Upper lobe of left lung (tissue), 6 donors: ENCODE data around the gene CTNNA1. TPM values are rescaled to one million over a fixed set of nuclear protein-coding genes. Genes with fewer than 3 reads are reported as not detected.
A peak's percentile ranks its signal among the peaks of the same experiment; 100 is the strongest.
"Not testable (repeated sequence)": the region's sequence is repeated elsewhere in the genome, so short reads cannot be mapped to it uniquely, and the experiment has no call there.

Source experiments
- ATAC-seq, 2 donors: fragments of 200-7000 bp; cut with Tn5 transposase; one replicate each; pipeline ENCODE4 v1.9.1; 2022; ENCODE audit warnings: mild to moderate bottlenecking in 2 of 2, moderate library complexity in 2 of 2; ENCODE audit not compliant: low FRiP score in 2 of 2
- DNase-seq, 2 donors: peaks; one replicate each; pipeline ENCODE4 v3.0.0-alpha.2; 2019 to 2020
- H3K27ac ChIP-seq, 4 donors: fragments of 200-600 bp; sonication (generic); one replicate each; pipeline ENCODE4 v1.5.1; 2016 to 2019
- H3K27me3 ChIP-seq, 4 donors: fragments of 200-600 bp; sonication (generic); one replicate each; pipeline ENCODE4 v1.5.1; 2017 to 2019
- H3K36me3 ChIP-seq, 4 donors: fragments of 200-600 bp; sonication (generic); one replicate each; pipeline ENCODE4 v1.5.1; 2016 to 2019
- H3K4me1 ChIP-seq, 4 donors: fragments of 200-600 bp; sonication (generic); one replicate each; pipeline ENCODE4 v1.5.1; 2018 to 2019
- H3K4me3 ChIP-seq, 4 donors: fragments of 200-600 bp; sonication (generic); one replicate each; pipeline ENCODE4 v1.5.1; 2017 to 2019; ENCODE audit warnings: mild to moderate bottlenecking in 2 of 4, moderate library complexity in 1 of 4
- H3K9me3 ChIP-seq, 4 donors: fragments of 200-600 bp; sonication (generic); one replicate each; pipeline ENCODE4 v1.5.1; 2018 to 2019
- EP300 ChIP-seq, 4 donors: sonication (generic); formaldehyde crosslinking; IDR thresholded peaks; one replicate each; pipeline ENCODE4 v1.5.1; 2017; ENCODE audit warnings: antibody characterized with exemption in 4 of 4, control low read depth in 2 of 4
- POLR2A ChIP-seq, 4 donors: fragments of 450-650 bp; IDR thresholded peaks; one replicate each; pipeline ENCODE4 v1.5.1; 2016 to 2017; ENCODE audit warnings: antibody characterized with exemption in 4 of 4, mild to moderate bottlenecking in 2 of 4
- POLR2AphosphoS5 ChIP-seq, 2 donors: sonication (generic); formaldehyde crosslinking; IDR thresholded peaks; one replicate each; pipeline ENCODE4 v1.5.1; 2017; ENCODE audit warnings: antibody characterized with exemption in 2 of 2
- WGBS, 2 donors: methylation state at CpG; one replicate each; pipeline ENCODE4 v1.1.5; 2017 to 2018; 5-methylcytosine and 5-hydroxymethylcytosine counted together
- total RNA-seq, 6 donors: library from RNA; depleted of rRNA in 4 of 6; stranded (reverse); fragments of >200 nt in 4 of 6; gene quantifications; one replicate each; pipeline versions ENCODE4 v1.1.0 to v1.2.1, GENCODE V29; 2016 to 2021
- TF ChIP-seq, protein P1 (sequence below), 6 experiments: fragments of 450-650 bp in 4 of 6; fragments of 200-600 bp in 2 of 6; sonication (generic) in 2 of 6; IDR thresholded peaks; one replicate each; pipeline ENCODE4 v1.5.1; 2016 to 2019; ENCODE audit warnings: antibody characterized with exemption in 6 of 6
- donor health status: DM: no; HTN: no; CAD: no; lungs with moderate emphysema.
- donor health status: DM: no; HTN: yes; CAD: no; lungs with severe emphysema.

Gene CTNNA1
- total RNA-seq, 6 donors from 2014 or later, result 352 to 505 (median 415) TPM

DNA sequence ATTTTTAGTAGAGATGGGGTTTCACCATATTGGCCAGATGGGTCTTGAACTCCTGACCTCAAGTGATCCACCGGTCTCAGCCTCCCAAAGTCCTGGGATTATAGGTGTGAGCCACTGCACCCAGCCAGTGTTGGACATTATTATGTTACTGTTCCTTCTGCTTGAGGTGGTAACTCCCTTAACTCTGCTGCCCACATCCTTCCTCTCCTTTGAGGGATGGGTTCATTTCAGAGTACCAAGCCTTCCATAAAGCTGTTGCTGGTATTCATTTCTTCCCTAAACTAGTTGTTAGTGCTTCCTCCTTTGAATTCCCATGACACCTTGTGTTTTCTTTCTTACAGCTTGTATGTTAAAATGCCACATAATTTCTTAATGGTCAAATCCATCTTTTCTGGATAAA is 54.0 kb downstream of the CTNNA1 start:
- TF ChIP-seq POLR2AphosphoS5 (IDR thresholded peaks at IDR 0.05) (no peak), EP300 (IDR thresholded peaks at IDR 0.05) (no peak), POLR2A (IDR thresholded peaks at IDR 0.05) (no peak)
- TF ChIP-seq, protein P1, sequence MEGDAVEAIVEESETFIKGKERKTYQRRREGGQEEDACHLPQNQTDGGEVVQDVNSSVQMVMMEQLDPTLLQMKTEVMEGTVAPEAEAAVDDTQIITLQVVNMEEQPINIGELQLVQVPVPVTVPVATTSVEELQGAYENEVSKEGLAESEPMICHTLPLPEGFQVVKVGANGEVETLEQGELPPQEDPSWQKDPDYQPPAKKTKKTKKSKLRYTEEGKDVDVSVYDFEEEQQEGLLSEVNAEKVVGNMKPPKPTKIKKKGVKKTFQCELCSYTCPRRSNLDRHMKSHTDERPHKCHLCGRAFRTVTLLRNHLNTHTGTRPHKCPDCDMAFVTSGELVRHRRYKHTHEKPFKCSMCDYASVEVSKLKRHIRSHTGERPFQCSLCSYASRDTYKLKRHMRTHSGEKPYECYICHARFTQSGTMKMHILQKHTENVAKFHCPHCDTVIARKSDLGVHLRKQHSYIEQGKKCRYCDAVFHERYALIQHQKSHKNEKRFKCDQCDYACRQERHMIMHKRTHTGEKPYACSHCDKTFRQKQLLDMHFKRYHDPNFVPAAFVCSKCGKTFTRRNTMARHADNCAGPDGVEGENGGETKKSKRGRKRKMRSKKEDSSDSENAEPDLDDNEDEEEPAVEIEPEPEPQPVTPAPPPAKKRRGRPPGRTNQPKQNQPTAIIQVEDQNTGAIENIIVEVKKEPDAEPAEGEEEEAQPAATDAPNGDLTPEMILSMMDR (IDR thresholded peaks at IDR 0.05), result no peak
- 50 to 89% methylated on average over 1 of the region's 1 CpG for whole genome bisulfite sequencing, 2 donors
- ATAC-seq, result no peak

DNA sequence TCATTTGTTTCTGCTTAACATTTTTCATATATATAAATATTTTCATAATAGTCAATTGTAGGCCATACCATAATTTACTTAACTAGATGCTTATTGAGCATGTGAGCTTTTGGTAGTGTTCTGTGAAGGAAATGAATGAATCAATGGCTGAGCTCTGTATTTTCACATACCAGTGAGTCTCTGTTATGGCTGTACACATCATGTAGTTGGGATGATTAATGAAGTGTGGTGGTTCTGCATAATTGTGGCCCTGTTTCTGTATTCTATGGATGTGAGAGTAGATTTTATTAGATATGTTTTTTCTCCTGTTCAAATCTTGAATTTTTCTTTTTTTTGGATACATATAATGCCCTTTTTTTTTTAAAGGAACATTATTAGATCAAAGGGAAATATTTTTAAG is 56.2 kb downstream of the CTNNA1 start:
- Histone ChIP-seq H3K27ac (no peak overlapping the region), H3K27me3 (no peaks in the 10 kb centered on the region), H3K4me1 (peaks cover 2 to 7% (median 4%) of the 10 kb centered on the region in 4 donors), H3K36me3 (peaks cover 6 to 35% (median 13%) of the 10 kb centered on the region in 4 donors), H3K4me3 (no peak overlapping the region), H3K9me3 (no peaks in the 10 kb centered on the region)
- no peak for TF ChIP-seq POLR2A (IDR thresholded peaks at IDR 0.05)
- DNase-seq (no peak), ATAC-seq (no peak)

More for the DNA sequence above, 54.0 kb downstream of the CTNNA1 start:
- Histone ChIP-seq H3K36me3 (peaks cover 0 to 16% (median 0%) of the 10 kb centered on the region in 4 donors), H3K27ac (no peak overlapping the region), H3K4me3 (no peak overlapping the region), H3K4me1 (peaks cover 2 to 10% (median 4%) of the 10 kb centered on the region in 4 donors), H3K9me3 (no peaks in the 10 kb centered on the region), H3K27me3 (no peaks in the 10 kb centered on the region)
- no peak for DNase-seq

DNA sequence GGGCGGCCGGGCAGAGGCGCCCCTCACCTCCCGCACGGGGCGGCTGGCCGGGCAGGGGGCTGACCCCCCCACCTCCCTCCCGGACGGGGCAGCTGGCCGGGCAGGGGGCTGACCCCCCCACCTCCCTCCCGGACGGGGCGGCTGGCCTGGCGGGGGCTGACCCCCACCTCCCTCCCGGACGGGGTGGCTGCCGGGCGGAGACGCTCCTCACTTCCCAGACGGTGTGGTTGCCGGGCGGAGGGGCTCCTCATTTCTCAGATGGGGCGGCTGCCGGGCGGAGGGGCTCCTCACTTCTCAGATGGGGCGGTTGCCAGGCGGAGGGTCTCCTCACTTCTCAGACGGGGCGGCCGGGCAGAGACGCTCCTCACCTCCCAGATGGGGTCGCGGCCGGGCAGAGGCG is 57.6 kb downstream of the CTNNA1 start:
- ATAC-seq, H3K4me3 ChIP-seq, H3K4me1 ChIP-seq, H3K27ac ChIP-seq, H3K27me3 ChIP-seq, H3K9me3 ChIP-seq: not testable (repeated sequence)
- H3K36me3 ChIP-seq, result peaks cover 6 to 46% (median 17%) of the 10 kb centered on the region in 4 donors
- 93 to 97% methylated on average over 2 to 19 of the region's 35 CpGs for WGBS, 2 donors
- peak in 1 of 2 donors; percentile 54 for DNase-seq

DNA sequence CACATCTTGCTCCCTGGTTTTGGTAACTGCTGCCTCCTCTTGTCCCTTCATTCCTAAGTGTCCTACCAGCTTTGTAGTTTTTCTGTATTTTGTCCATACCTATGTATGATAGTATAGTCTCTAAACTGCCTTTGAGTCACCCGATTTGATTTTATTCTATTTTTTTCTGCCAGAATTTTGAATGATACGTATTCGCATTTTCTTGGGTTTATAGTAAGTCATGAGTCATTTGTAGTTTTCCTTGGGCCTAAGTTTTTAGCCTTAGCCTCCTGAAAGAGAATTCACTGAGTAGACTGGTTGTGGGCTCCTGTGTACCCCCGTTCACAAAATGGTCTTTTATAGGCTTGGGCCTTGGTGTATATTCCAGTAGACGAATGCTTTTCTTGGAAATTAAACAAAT is 62.3 kb downstream of the CTNNA1 start:
- peaks cover 0 to 16% (median 3%) of the 10 kb centered on the region in 4 donors for H3K4me1 ChIP-seq
- 92 to 96% methylated on average over 5 of the region's 5 CpGs for WGBS, 2 donors
- no peak overlapping the region for H3K4me3 ChIP-seq
- H3K9me3 ChIP-seq, result no peaks in the 10 kb centered on the region
- TF ChIP-seq POLR2AphosphoS5 (IDR thresholded peaks at IDR 0.05) (no peak), POLR2A (IDR thresholded peaks at IDR 0.05) (no peak), EP300 (IDR thresholded peaks at IDR 0.05) (no peak)
- TF ChIP-seq, protein P1 (IDR thresholded peaks at IDR 0.05), result no peak
- ATAC-seq, result no peak
- peaks cover 6 to 49% (median 18%) of the 10 kb centered on the region in 4 donors for H3K36me3 ChIP-seq
- DNase-seq, result no peak
- no peak overlapping the region for H3K27ac ChIP-seq
- H3K27me3 ChIP-seq, result no peaks in the 10 kb centered on the region

DNA sequence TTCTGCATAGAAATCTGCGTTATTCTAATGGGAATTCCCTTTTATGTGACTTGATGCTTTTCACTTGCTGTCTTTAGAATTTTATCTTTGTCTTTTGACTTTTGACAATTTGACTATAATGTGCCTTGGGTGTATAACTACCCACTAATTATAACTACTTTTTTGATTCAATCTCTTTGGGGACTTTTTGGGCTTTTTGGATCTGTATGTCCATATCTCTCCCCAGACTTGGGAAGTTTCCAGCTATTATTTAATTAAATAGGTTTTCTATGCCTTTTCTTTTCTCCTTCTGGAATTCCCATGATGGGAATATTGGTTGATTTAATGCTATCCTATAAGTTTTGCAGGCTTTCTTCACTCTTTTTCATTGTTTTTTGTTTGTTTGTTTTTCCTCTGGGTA is 64.0 kb downstream of the CTNNA1 start:
- Histone ChIP-seq H3K27me3 (no peaks in the 10 kb centered on the region), H3K4me3 (no peak overlapping the region), H3K27ac (no peak overlapping the region), H3K36me3 (peaks cover 6 to 40% (median 18%) of the 10 kb centered on the region in 4 donors), H3K4me1 (peaks cover 0 to 16% (median 3%) of the 10 kb centered on the region in 4 donors), H3K9me3 (no peaks in the 10 kb centered on the region)
- DNase-seq (no peak), ATAC-seq (no peak)
- TF ChIP-seq EP300 (IDR thresholded peaks at IDR 0.05) (no peak), POLR2AphosphoS5 (IDR thresholded peaks at IDR 0.05) (no peak), POLR2A (IDR thresholded peaks at IDR 0.05) (no peak)
- TF ChIP-seq, protein P1 (IDR thresholded peaks at IDR 0.05), result no peak
- WGBS, 2 donors, result 89 to 96% methylated on average over 1 of the region's 1 CpG

DNA sequence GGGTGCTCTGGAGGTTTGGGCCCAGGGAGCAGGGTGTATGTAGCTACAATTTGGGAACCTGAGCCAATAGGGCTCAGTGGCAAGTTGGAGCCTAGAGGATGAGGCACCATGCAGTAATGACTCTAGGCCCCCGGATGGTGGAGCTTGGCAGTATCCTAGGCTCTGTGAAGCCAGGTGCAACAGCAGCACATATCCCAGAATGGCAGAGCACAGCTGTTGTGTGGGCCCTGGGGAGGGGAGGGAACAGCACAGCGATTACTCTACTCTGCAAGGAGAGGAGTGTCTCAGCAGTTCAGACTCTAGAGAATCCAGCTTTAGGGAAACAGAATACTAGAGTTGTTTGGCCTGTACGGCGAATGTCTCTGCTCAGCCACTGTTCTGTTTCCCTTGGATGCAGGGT is 65.9 kb downstream of the CTNNA1 start:
- WGBS, 2 donors, result 93 to 95% methylated on average over 4 of the region's 4 CpGs
- DNase-seq (no peak), ATAC-seq (no peak)
- Histone ChIP-seq H3K27me3 (no peaks in the 10 kb centered on the region), H3K4me3 (no peak overlapping the region), H3K36me3 (peaks cover 0 to 25% (median 6%) of the 10 kb centered on the region in 4 donors), H3K9me3 (no peaks in the 10 kb centered on the region), H3K4me1 (peaks cover 0 to 16% (median 3%) of the 10 kb centered on the region in 4 donors), H3K27ac (no peak overlapping the region)
- TF ChIP-seq EP300 (IDR thresholded peaks at IDR 0.05) (no peak), POLR2A (IDR thresholded peaks at IDR 0.05) (no peak)
- TF ChIP-seq, protein P1 (IDR thresholded peaks at IDR 0.05), result no peak
